Activated CD4-positive, alpha-beta T cell treated with anti-CD3 and anti-CD28 coated beads for 36 hours (primary cell): ENCODE measurements around the gene HES5. TPM values are rescaled to one million over a fixed set of nuclear protein-coding genes. Genes with fewer than 3 reads are reported as not detected.
"Not testable (repeated sequence)": the region's sequence is repeated elsewhere in the genome, so short reads cannot be mapped to it uniquely, and the experiment has no call there.

ENCODE experiments used
- ATAC-seq: fragments of 200-7000 bp; cut with Tn5 transposase; one replicate; pipeline ENCODE4 v1.10.0; 2021; ENCODE audit warnings: mild to moderate bottlenecking, moderate library complexity
- CTCF ChIA-PET: fragments of 350-600 bp; sonication (Branson Sonifier 250); formaldehyde crosslinking; loops from one replicate; lab custom pipeline; 2021; ENCODE audit warnings: antibody characterized with exemption; lab: Charles Lee
- POLR2A ChIA-PET: fragments of 350-600 bp; sonication (Branson Sonifier 250); formaldehyde crosslinking; loops from one replicate; lab custom pipeline; 2021; ENCODE audit warnings: antibody characterized with exemption, inconsistent platforms; lab: Charles Lee
- DNase-seq: peaks from one replicate; pipeline ENCODE4 v3.0.0-alpha.2; 2020
- H3K27ac Mint-ChIP-seq: one replicate; pipeline ENCODE4 v1.8.0; 2021; ENCODE audit warnings: mixed read lengths
- H3K27me3 Mint-ChIP-seq: one replicate; pipeline ENCODE4 v1.8.0; 2021; ENCODE audit warnings: mixed read lengths
- H3K36me3 Mint-ChIP-seq: one replicate; pipeline ENCODE4 v1.8.0; 2021; ENCODE audit warnings: low read depth, mixed read lengths
- H3K4me1 Mint-ChIP-seq: one replicate; pipeline ENCODE4 v1.8.0; 2021; ENCODE audit warnings: mixed read lengths
- H3K4me3 Mint-ChIP-seq: one replicate; pipeline ENCODE4 v1.8.0; 2021; ENCODE audit warnings: mild to moderate bottlenecking, moderate library complexity, mixed read lengths
- H3K9me3 Mint-ChIP-seq: one replicate; pipeline ENCODE4 v1.8.0; 2021; ENCODE audit warnings: low read depth, mixed read lengths
- intact Hi-C, 2 experiments: fragments of 100-400 bp; cut with DNase I in 1 of 2; cut with micrococcal nuclease in 1 of 2; formaldehyde crosslinking; loops; one replicate each; pipeline versions ENCODE4 v1.14.2 to v1.15.1; 2022 to 2024; cut with DNase I, micrococcal nuclease
- total RNA-seq, 2 experiments: library from RNA; stranded (reverse); gene quantifications; one replicate each; pipeline ENCODE4 v1.2.3, GENCODE V29; 2021

Gene HES5
- total RNA-seq, 2 experiments from 2014 or later, result 0.14 TPM; not detected in 1

DNA sequence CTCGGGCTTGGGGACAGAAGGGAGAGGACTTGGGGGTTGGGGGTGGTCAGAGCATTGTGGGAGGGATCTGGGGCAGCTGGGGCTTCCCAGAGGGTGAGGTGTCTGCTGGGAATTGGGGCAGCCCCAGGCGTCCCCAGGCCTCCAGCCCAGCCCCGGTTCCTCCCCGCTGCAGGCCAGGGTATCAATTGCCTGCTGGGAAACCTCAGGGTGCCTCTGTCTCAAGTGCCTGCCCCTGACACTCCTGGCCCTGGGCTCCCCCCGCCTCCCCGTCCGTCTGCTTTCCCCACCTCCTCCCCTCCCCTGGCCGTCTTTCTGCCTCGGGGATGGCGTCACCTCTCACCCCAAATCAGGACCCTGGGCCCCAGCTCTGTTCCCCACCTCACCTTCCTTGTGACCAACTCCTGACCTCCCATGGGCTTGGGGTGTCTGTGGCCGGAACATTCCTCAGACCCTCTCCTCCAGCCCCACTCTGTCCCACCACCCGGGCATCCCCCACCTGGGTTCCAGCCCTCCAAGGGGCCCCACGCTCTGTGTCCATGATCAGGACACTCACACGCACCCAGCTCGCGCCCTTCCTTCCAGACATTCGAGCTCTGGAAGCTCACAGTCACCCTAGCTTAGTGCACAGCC is 38.2 kb upstream of the HES5 start:
- ATAC-seq, H3K27ac Mint-ChIP-seq, CTCF ChIA-PET, H3K36me3 Mint-ChIP-seq, DNase-seq, H3K27me3 Mint-ChIP-seq, POLR2A ChIA-PET, intact Hi-C loops, H3K4me1 Mint-ChIP-seq, H3K4me3 Mint-ChIP-seq, H3K9me3 Mint-ChIP-seq: not testable (repeated sequence)

DNA sequence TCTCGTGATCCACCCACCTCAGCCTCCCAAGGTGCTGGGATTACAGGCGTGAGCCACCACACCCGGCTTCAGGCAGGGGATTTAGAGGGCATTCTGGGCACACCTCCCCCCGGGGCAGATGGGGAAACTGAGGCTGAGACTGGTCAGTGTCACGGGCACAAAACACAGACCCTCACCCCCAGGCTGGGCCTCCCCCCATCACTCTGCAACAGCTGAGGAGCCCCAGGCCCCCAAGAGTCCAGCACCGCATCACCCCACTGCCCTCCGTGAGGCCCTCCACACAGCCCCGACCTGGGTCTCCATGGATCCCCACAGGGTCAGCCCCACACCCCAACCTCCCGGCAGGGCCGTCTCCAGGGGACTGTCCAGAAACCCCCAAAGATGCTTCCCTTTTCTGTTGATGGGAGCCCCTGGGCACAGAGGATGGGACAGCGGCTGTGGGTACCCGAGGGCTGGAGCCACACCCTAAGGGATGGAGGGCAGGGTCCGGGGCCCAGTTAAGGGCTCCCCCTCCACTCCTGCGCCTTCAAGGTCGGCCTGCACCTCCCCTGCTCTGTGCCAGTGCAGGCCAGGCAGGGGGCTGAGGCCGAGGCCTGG is 37.1 kb upstream of the HES5 start:
- no peaks in the 10 kb centered on the region for H3K4me1 Mint-ChIP-seq
- ATAC-seq (peak; percentile 8), DNase-seq (no peak)
- POLR2A ChIA-PET, result no interaction called here
- H3K9me3 Mint-ChIP-seq, result no peaks in the 10 kb centered on the region
- H3K4me3 Mint-ChIP-seq, result no peak overlapping the region
- intact Hi-C loops, result no loop called here
- H3K27me3 Mint-ChIP-seq, result no peaks in the 10 kb centered on the region
- CTCF ChIA-PET, result no interaction called here
- no peak overlapping the region for H3K27ac Mint-ChIP-seq
- H3K36me3 Mint-ChIP-seq, result peaks cover 3% of the 10 kb centered on the region

DNA sequence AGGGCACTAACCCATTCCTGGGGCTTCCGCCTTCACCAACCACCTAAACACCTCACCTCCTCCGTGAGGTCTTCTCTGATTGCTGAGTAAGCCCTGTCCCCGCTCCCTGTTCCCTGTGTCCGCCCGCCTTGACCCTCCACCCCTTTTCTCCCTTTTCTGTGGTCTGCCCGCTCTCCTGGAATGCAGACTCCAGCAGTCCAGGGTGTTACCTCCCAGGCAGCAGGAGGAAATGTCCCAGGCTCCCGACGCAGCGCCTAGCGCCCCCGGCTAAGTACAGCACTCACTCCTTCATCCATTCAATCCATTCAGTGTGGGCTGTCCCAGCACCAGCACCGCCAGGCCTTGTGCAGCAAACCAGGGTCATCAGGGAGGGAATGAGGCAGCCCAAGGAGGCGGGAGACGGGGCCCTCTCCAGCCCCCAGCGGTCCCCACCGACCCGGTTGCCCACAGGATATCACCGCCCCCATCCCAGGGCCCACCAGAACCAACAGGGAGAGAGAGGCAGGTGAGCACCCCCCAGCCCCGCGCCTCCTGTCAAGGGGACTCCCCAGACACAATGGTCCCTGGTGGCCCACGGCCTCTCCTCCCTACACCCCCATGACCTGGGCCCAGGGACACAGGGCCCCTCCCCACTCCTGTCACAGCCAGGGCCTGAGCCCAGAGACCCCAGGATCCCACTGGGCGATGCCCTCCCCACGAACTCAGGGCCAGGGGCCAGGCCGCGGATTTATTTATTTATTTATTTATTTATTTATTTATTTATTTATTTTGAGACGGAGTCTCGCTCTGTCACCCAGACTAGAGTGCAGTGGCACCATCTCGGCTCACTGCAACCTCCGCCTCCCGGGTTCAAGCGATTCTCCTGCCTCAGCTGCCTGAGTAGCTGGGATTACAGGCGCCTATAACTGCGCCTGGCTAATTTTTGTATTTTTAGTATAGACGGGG is 36.3 kb upstream of the HES5 start:
- ChIA-PET POLR2A (no interaction called here), CTCF (no interaction called here)
- ATAC-seq, result no peak

DNA sequence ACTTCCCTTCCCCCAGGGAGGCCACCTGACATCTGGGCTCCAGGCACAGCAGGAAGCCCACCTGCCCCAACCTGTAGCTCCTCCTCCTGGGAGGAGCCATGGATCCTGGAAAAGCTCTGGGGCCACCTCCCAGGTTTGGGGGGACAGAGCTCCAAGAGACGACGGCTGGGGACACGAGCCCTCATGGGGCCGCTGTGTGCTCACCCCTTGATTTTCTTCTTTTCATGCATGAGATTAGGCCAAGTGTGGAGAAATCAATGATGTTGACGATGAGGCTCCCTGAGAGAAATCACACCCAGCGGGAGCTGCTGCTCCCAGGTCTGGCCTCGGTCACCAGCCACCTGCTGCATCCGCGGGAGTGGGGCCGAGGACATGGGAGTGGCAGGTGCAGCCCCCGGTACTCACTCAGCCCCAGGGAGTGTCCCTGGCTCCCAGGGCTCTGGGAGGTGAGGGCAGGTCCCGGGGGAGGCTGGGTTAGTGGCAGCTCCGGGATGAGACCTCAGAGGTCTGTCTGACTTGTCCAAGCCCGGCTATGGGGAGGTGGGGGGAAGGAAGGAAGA is 34.8 kb upstream of the HES5 start:
- H3K4me1 Mint-ChIP-seq, result peaks cover 5% of the 10 kb centered on the region
- intact Hi-C loops, result no loop called here
- no peaks in the 10 kb centered on the region for H3K9me3 Mint-ChIP-seq
- ATAC-seq, result no peak
- H3K27me3 Mint-ChIP-seq, result no peaks in the 10 kb centered on the region
- POLR2A ChIA-PET, result interaction anchor here (1.4 kb wide), 1 partner anchor 9 kb away, joined by 5 read pairs; the partner anchor contains the start of gene TNFRSF14
- peaks cover 9% of the 10 kb centered on the region for H3K36me3 Mint-ChIP-seq
- H3K27ac Mint-ChIP-seq, result no peak overlapping the region
- DNase-seq, result no peak
- H3K4me3 Mint-ChIP-seq, result no peak overlapping the region
- CTCF ChIA-PET, result interaction anchor here (0.6 kb wide), 1 partner anchor 37 kb away, joined by 3 read pairs; no protein-coding TSS in a partner anchor

More for the DNA sequence above, 36.3 kb upstream of the HES5 start:
- Mint-ChIP-seq H3K4me1 (peaks cover 2% of the 10 kb centered on the region), H3K9me3 (no peaks in the 10 kb centered on the region), H3K27me3 (no peaks in the 10 kb centered on the region), H3K4me3 (no peak overlapping the region), H3K27ac (no peak overlapping the region), H3K36me3 (peaks cover 5% of the 10 kb centered on the region)
- intact Hi-C loops, result no loop called here
- DNase-seq, result no peak

DNA sequence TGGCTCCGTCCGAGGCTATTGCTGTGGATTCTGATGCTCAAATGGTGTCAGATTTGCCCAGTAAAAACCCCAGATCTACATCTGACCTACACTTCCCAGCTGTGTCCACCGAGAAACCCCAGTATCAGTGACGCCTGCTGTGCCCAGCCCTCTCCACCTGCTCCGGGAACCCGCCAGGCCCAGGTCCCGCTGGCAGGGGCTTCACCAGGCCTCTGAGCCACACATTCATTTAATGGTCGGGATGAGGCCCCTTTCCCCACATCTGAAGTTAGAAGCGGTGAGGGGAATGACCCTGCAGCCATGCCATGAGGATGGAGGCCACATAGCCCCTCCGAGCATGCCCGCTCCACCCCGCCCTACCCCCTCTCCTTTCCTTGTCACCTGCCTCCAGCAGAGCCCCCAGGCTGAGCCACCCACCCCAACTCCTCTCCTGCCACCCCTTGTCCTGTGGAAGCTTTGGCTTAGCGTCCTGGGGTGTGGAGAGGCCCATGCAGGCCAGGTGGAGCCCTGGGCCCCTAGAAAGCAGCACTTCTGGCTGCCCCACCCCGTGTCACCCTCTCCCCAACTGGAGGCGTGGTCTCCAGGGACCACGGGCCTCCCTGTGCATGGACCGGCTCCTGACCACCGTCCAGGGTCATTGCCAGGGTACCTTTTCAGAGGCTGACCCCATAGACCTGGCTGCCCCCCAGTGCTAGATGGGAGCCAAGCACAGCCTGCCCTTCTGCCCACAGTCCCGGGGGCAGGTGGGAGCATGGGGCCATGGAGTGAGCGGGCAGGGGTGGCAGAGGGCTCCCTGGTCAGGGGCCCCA is 34.1 kb upstream of the HES5 start:
- Mint-ChIP-seq H3K36me3 (peaks cover 9% of the 10 kb centered on the region), H3K27ac (no peak overlapping the region), H3K27me3 (no peaks in the 10 kb centered on the region), H3K4me3 (no peak overlapping the region), H3K9me3 (no peaks in the 10 kb centered on the region), H3K4me1 (peaks cover 8% of the 10 kb centered on the region)
- intact Hi-C loops, result no loop called here
- DNase-seq (no peak), ATAC-seq (no peak)
- ChIA-PET CTCF (interaction anchor here (0.6 to 1.5 kb wide), 2 partner anchors 13 to 37 kb away, joined by 3 to 6 read pairs; no protein-coding TSS in a partner anchor), POLR2A (interaction anchor here (1.4 kb wide), 1 partner anchor 8 kb away, joined by 5 read pairs; the partner anchor contains the start of gene TNFRSF14)

DNA sequence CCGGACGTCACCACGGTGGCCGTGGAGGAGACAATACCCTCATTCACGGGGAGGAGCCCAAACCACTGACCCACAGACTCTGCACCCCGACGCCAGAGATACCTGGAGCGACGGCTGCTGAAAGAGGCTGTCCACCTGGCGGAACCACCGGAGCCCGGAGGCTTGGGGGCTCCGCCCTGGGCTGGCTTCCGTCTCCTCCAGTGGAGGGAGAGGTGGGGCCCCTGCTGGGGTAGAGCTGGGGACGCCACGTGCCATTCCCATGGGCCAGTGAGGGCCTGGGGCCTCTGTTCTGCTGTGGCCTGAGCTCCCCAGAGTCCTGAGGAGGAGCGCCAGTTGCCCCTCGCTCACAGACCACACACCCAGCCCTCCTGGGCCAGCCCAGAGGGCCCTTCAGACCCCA is 33.1 kb upstream of the HES5 start:
- H3K4me1 Mint-ChIP-seq, result peaks cover 13% of the 10 kb centered on the region
- H3K4me3 Mint-ChIP-seq, result no peak overlapping the region
- no peak overlapping the region for H3K27ac Mint-ChIP-seq
- POLR2A ChIA-PET, result no interaction called here
- H3K36me3 Mint-ChIP-seq, result peaks cover 13% of the 10 kb centered on the region
- intact Hi-C loops, result no loop called here
- no peaks in the 10 kb centered on the region for H3K9me3 Mint-ChIP-seq
- DNase-seq (no peak), ATAC-seq (no peak)
- H3K27me3 Mint-ChIP-seq, result no peaks in the 10 kb centered on the region
- CTCF ChIA-PET, result interaction anchor here (1.5 kb wide), 1 partner anchor 14 kb away, joined by 6 read pairs; no protein-coding TSS in a partner anchor

DNA sequence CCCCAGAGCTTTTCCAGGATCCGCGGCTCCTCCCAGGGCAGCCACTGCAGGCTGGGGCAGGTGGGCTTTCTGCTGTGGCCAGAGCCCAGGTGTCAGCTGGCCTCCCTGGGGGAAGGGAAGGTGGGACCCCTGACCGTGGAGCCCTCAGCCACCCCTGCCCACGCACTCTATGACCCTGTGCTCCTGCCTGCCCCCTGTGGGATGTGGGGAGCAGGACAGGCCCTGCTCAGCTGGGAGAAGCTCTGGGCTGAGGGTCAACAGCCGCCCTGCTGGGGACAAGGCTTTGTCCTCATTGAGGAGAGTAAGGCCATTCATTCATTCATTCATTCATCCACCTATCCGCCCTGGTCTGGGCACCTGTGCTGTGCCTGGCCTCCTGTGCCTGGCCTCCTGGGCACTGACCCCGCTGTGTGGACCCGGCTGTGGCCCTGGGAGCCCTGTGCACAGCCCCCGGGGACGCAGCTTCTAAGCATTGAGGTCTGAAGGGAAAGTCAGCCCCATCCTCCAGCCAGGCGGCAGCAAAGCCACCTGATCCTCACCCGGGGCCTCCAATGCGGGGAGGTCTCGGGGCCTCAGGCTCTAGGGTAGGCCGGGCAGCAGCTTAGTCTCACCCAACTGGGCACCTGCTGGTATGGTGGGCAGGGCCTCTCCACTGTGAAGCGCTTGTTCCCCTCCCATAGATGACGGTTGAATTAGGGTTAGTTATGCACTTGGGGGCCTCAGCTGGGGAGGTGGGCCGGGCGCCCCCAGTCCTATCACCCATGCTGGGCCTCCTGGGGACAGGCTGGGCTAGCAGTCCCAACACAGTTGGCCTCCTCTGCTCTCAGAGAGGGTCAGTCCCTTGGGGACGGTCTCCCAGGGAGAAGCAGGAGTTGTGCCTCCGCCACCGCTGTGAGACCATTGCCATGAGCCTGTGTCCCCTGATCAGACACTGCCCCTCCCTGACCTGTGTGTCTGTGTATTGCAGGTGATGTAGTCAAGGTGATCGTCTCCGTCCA is 32.1 kb upstream of the HES5 start:
- POLR2A ChIA-PET, result no interaction called here
- Mint-ChIP-seq H3K27ac (no peak overlapping the region), H3K36me3 (peaks cover 20% of the 10 kb centered on the region), H3K4me1 (peaks cover 19% of the 10 kb centered on the region), H3K4me3 (no peak overlapping the region), H3K27me3 (no peaks in the 10 kb centered on the region), H3K9me3 (no peaks in the 10 kb centered on the region)
- CTCF ChIA-PET, result interaction anchor here (0.8 to 1.3 kb wide), 5 partner anchors 16 to 52 kb away, joined by 3 to 4 read pairs (median 3); no protein-coding TSS in a partner anchor
- DNase-seq, result peak; percentile 42
- peak; percentile 50 for ATAC-seq
- intact Hi-C loops, result no loop called here

DNA sequence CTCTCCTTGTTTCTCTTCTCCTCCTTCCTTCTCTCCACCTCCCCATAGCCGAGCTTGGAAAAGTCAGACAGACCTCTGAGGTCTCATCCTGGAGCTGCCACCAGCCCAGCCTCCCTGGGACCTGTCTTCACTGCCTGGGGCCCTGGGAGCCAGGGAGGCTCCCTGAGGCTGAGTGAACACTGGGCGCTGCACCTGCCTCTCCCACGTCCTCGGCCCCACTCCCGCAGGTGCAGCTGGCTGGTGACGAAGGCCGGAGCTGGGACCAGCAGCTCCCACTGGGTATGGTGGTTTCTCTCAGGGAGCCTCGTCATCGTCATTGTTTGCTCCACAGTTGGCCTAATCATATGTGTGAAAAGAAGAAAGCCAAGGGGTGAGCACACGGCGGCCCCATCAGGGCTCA is 31.4 kb upstream of the HES5 start:
- Mint-ChIP-seq H3K4me1 (peaks cover 19% of the 10 kb centered on the region), H3K27ac (peak overlapping the region; percentile 80), H3K4me3 (no peak overlapping the region), H3K36me3 (peaks cover 26% of the 10 kb centered on the region), H3K27me3 (no peaks in the 10 kb centered on the region), H3K9me3 (no peaks in the 10 kb centered on the region)
- ATAC-seq (no peak), DNase-seq (no peak)
- intact Hi-C loops, result no loop called here
- CTCF ChIA-PET, result interaction anchor here (0.6 to 1.3 kb wide), 6 partner anchors 17 to 883 kb away, joined by 3 to 4 read pairs (median 3); no protein-coding TSS in a partner anchor
- POLR2A ChIA-PET, result no interaction called here

DNA sequence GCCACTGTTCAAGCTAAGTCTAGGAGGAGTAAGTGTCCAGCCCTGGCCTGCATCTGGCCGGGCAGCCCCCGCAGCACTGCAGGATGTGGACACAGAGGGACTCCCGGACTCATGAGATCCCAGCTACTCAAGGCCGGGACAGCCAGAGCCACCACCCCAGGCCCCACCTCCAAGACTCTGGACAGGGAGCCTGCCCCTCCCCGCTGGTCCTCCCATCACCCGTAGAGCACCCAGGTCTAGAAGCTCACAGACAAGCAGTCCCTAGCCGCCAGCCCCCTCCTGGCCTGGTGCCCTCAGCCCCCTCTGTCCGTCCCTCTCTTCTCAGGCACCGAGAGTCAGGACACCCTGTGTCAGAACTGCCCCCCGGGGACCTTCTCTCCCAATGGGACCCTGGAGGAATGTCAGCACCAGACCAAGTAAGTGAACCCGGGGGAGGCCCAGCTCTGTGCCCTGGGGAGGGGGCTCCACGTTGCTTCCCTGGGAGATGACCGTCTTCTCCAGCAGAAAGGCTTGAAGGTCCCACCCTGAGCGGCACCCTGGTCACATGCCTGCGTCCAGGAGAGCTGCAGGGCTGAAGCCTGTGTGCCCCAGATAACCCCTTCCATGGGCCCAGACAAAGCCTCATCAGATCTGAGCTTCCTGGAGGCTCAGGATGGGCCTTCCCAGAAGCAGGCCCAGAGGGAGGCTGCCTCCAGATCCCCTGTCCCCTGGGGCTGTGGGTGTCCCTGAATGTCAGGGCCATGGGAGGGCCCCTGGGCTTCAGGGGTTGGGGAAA is 30.4 kb upstream of the HES5 start:
- no peak overlapping the region for H3K4me3 Mint-ChIP-seq
- CTCF ChIA-PET, result interaction anchor here (0.6 to 1.3 kb wide), 3 partner anchors 12 to 882 kb away, joined by 3 read pairs; no protein-coding TSS in a partner anchor
- ATAC-seq (no peak), DNase-seq (no peak)
- no peaks in the 10 kb centered on the region for H3K27me3 Mint-ChIP-seq
- no peak overlapping the region for H3K27ac Mint-ChIP-seq
- H3K9me3 Mint-ChIP-seq, result no peaks in the 10 kb centered on the region
- POLR2A ChIA-PET, result interaction anchor here (0.6 kb wide), 1 partner anchor 12 kb away, joined by 4 read pairs; no protein-coding TSS in a partner anchor
- peaks cover 34% of the 10 kb centered on the region for H3K36me3 Mint-ChIP-seq
- intact Hi-C loops, result no loop called here
- H3K4me1 Mint-ChIP-seq, result peaks cover 22% of the 10 kb centered on the region
